OCI-M2 (cell line): ENCODE measurements around the gene DNMT3A.
"Not testable (repeated sequence)": the region's sequence is repeated elsewhere in the genome, so short reads cannot be mapped to it uniquely, and the experiment has no call there.

ENCODE experiments used
- DNase-seq: peaks from one replicate; lab custom pipeline; 2025; ENCODE audit not compliant: unreplicated experiment; lab: John Stamatoyannopoulos, UW

The DNMT3A gene

GRCh38 chr2:25215948-25216679, 125.6 kb downstream of the DNMT3A start:
- DNase-seq = peak; percentile 43

- DNase-seq = no peak
Observed at GRCh38 chr2:25215232-25215631, 126.5 kb downstream of the DNMT3A start.

- DNase-seq = no peak
Observed at GRCh38 chr2:25213229-25213628, 128.5 kb downstream of the DNMT3A start.

GRCh38 chr2:25210923-25211322, 130.8 kb downstream of the DNMT3A start:
- not testable (repeated sequence) for DNase-seq

- DNase-seq = no peak
Observed at GRCh38 chr2:25207078-25207545, 134.6 kb downstream of the DNMT3A start.

GRCh38 chr2:25204190-25204838, 137.4 kb downstream of the DNMT3A start:
- no peak for DNase-seq

GRCh38 chr2:25202275-25202674, 139.4 kb downstream of the DNMT3A start:
- DNase-seq = no peak

- no peak for DNase-seq
Observed at GRCh38 chr2:25201794-25202193, 139.9 kb downstream of the DNMT3A start.

GRCh38 chr2:25201265-25201664, 140.5 kb downstream of the DNMT3A start:
- no peak for DNase-seq

- no peak for DNase-seq
Observed at GRCh38 chr2:25198576-25198975, 143.1 kb downstream of the DNMT3A start.

GRCh38 chr2:25198209-25198525, 143.6 kb downstream of the DNMT3A start:
- no peak for DNase-seq

GRCh38 chr2:25197336-25198208, 144.2 kb downstream of the DNMT3A start:
- no peak for DNase-seq

- no peak for DNase-seq
Observed at GRCh38 chr2:25194576-25195122, 147.1 kb downstream of the DNMT3A start.

GRCh38 chr2:25190536-25190935, 151.2 kb downstream of the DNMT3A start:
- DNase-seq = no peak

- DNase-seq = no peak
Observed at GRCh38 chr2:25188405-25188804, 153.3 kb downstream of the DNMT3A start.

- no peak for DNase-seq
Observed at GRCh38 chr2:25187729-25188350, 153.9 kb downstream of the DNMT3A start.

GRCh38 chr2:25184254-25184653, 157.5 kb downstream of the DNMT3A start:
- no peak for DNase-seq

GRCh38 chr2:25178976-25179375, 162.7 kb downstream of the DNMT3A start:
- DNase-seq = no peak
